Astrocyte of the spinal cord (primary cell): ENCODE results near the gene IL6ST.
"Not testable (repeated sequence)": the region's sequence is repeated elsewhere in the genome, so short reads cannot be mapped to it uniquely, and the experiment has no call there.

Experiments used
- DNase-seq: peaks from one replicate; pipeline ENCODE4 v3.0.0; 2011; ENCODE audit warnings: low read depth, low spot score
- H3K4me3 ChIP-seq: 2 replicates; pipeline ENCODE4 v1.5.1; 2011; ENCODE audit warnings: low read depth, mild to moderate bottlenecking, low read length, moderate library complexity
- in situ Hi-C: cut with HindIII; loops from 2 replicates; pipeline ENCODE4 v1.10.0; 2017; ENCODE audit warnings: low sequenced_read_pairs
- TF ChIP-seq, protein P1 (sequence below): IDR thresholded peaks from 2 replicates; pipeline ENCODE4 v1.5.1; 2012; ENCODE audit warnings: low read depth, mild to moderate bottlenecking, low read length, inconsistent platforms

Gene IL6ST

DNA sequence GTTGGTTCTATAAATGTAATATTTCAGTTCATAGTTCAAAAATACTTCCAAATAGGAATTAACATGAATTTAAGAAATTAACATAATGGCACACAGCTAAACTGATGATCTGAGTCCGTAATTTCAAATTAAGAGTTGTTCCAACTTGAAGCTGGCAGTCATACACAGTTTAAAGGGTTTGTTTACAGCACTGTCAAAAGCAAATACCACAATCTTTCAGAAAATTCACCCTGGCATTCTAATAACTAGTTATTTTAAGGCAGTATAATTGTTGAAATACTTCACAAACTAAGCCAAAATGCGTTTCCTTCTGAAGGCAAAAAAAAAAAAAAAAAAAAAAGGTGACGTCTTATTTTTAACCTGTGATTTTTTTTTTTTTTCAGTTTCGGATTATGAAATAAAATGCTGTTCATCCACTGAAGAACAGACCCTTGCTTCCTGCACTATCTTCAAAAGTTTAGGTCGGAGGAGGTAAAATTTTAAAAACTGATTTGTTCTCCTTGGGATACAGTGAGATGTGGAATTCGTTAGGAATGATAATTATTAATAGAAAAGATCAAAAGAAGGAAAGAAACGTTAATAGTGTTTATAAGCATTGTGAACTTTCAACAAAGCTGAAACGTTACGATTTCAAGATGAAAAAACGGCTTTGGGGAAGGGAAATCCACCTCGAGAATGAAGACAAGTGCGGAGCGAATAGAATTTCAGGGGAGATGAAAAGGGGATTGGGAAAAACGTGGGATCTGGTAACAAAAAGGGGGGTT is 850 bp downstream of the IL6ST start:
- DNase-seq = peak; percentile 38

DNA sequence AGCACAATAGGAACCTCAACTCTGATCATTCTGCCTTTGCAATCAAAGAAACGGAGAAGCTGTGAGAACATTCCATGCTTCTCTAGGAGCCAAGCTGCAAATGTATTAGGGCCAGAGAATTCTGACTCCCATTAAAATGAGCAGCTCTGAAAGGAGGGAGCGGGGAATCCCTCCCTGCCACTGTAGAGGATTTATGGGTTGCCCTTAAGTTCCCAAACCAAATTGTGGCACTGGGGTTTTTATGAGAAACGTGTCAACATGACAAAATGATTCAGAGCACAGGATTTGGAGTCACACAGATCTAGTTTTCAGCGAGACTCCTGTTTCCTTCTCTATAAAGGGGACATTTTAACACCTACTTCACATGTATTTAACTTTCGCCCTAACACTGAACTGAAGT is 1.8 kb downstream of the IL6ST start:
- H3K4me3 ChIP-seq = peak overlapping the region; percentile 59
- TF ChIP-seq, protein P1, sequence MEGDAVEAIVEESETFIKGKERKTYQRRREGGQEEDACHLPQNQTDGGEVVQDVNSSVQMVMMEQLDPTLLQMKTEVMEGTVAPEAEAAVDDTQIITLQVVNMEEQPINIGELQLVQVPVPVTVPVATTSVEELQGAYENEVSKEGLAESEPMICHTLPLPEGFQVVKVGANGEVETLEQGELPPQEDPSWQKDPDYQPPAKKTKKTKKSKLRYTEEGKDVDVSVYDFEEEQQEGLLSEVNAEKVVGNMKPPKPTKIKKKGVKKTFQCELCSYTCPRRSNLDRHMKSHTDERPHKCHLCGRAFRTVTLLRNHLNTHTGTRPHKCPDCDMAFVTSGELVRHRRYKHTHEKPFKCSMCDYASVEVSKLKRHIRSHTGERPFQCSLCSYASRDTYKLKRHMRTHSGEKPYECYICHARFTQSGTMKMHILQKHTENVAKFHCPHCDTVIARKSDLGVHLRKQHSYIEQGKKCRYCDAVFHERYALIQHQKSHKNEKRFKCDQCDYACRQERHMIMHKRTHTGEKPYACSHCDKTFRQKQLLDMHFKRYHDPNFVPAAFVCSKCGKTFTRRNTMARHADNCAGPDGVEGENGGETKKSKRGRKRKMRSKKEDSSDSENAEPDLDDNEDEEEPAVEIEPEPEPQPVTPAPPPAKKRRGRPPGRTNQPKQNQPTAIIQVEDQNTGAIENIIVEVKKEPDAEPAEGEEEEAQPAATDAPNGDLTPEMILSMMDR = no peak
- DNase-seq = no peak
- in situ Hi-C loops = no loop called here

More for the DNA sequence above, 850 bp downstream of the IL6ST start:
- TF ChIP-seq, protein P1 = no peak
- in situ Hi-C loops = no loop called here
- H3K4me3 ChIP-seq = peak overlapping the region; percentile 59

DNA sequence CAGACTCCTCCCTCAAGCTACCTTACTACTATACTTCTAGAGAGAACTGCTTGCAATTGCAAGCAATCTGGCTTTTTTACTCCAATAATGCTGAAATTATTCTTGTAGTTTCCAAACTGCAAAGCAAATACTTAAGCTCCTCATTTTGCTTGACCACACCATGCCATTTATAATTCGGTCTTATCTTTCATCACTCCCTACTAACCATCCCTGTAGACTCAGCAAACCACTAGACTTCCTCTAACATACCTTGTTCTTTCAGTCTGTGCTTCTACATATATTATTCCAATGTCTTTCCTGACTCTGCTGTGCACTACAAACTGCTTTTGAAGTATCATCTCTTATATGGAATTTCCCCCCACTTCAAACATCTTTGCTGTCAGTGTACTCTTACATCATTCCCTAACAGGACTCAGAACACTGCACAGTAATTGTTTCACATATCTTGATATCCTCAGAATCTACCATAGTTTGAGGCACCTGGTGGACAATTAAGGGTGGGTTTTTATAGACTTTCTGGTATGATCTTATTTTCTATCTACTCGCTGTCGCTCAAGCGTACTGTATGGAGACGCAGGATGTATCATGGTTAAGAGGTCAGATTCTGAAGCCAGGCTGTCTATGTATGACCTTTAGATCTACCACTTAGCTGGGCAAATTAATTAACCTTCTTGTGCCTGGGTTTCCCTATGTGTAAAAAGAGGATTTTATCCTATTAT is 2.8 kb downstream of the IL6ST start:
- DNase-seq = no peak
- H3K4me3 ChIP-seq = no peak overlapping the region
- in situ Hi-C loops = no loop called here
- TF ChIP-seq, protein P1 = no peak

DNA sequence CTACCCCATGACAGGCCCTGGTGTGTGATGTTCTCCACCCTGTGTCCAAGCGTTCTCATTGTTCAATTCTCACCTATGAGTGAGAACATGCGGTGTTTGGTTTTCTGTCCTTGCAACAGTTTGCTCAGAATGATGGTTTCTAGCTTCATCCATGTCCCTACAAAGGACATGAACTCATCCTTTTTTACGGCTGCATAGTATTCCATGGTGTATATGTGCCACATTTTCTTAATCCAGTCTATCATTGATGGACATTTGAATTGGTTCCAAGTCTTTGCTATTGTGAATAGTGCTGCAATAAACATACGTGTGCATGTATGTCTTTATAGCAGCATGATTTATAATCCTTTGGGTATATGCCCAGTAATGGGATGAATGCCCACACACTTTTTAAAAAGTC is 3.9 kb downstream of the IL6ST start:
- in situ Hi-C loops, DNase-seq, H3K4me3 ChIP-seq: not testable (repeated sequence)

DNA sequence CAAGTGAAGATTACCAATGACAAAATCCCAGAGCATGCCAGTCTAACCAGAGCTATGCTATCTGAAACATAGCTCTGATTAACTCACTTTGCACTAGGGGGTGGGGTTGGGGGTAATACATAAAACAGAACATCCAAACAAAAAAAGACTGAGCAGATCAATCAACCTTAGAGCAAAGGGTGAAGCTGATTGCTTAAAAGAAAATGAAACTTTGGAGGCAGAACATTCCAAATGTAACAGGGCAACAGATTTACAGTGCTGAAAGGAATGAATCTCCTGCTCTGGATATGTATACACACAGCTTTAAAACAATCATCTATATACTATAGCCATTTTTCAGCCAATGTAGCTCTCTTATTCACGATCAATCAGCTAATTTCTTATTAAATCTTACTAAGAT is 4.9 kb downstream of the IL6ST start:
- no peak for DNase-seq
- no peak overlapping the region for H3K4me3 ChIP-seq
- in situ Hi-C loops = no loop called here
- TF ChIP-seq, protein P1 = no peak

DNA sequence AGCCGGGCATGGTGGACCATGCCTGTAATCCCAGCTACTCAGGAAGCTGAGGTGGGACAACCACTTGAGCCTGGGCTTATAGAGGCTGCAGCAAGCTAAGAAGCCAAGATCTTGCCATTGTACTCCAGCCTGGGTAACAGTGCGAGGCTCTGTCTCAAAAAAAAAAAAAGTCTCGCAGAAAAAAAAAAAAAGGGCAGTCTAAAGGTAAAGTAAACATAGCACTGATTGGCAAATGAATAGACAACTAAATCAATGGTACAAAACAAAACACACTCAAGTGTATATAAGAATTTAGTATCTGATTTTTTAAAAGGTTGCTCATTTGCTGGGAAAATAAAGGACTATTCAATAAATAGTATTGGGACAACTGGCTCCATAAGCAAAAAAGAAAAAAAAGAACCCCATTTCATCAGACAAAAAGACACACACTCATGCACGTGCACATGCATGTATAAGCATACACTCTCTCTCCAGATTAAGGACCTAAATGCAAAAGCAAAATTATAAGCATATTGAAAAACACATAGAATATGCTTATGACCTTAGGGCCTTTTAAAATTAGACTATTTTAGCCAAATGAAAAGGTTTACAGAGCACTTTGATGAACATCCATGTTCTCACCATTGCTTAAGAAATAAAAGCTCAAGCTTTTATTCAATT is 5.7 kb downstream of the IL6ST start:
- no peak overlapping the region for H3K4me3 ChIP-seq
- in situ Hi-C loops = no loop called here
- TF ChIP-seq, protein P1 = no peak
- no peak for DNase-seq

DNA sequence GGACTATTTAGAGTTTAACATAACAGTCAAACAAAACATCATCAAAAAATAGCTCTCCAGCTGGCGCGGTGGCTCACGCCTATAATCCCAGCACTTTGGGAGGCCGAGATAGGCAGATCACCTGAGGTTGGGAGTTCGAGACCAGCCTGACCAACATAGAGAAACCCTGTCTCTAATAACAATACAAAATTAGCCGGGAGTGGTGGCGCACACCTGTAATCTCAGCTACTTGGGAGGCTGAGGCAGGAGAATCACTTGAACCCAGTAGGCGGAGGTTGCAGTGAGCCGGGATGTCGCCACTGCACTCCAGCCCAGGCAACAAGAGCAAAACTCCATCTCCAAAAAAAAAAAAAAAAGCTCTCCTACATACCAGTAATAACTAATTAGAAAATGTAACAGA is 6.3 kb downstream of the IL6ST start:
- in situ Hi-C loops, DNase-seq, H3K4me3 ChIP-seq: not testable (repeated sequence)
